BE2C (cell line): Measurements from ENCODE around the gene ISM2.

Source experiments
- DNase-seq: peaks from one replicate; pipeline ENCODE4 v3.0.0-alpha.2; 2020
- H3K27me3 ChIP-seq: fragments of 250-450 bp; sonication (Bioruptor Pico); 2 replicates; pipeline ENCODE4 v1.5.1; 2020; ENCODE audit warnings: mild to moderate bottlenecking
- H3K36me3 ChIP-seq: fragments of 250-450 bp; sonication (Bioruptor Pico); 2 replicates; pipeline ENCODE4 v1.5.1; 2020; ENCODE audit warnings: mild to moderate bottlenecking
- H3K4me1 ChIP-seq: fragments of 250-450 bp; sonication (Bioruptor Pico); 2 replicates; pipeline ENCODE4 v1.5.1; 2020
- H3K4me3 ChIP-seq: 2 replicates; pipeline ENCODE4 v1.5.1; 2011; ENCODE audit warnings: low read depth, low read length
- H3K9me3 ChIP-seq: fragments of 250-450 bp; sonication (Bioruptor Pico); 2 replicates; pipeline ENCODE4 v1.5.1; 2020
- TF ChIP-seq, protein P1 (sequence below): IDR thresholded peaks from 2 replicates; pipeline ENCODE4 v1.5.1; 2012; ENCODE audit warnings: mild to moderate bottlenecking, low read depth, low read length

ISM2 gene

DNA sequence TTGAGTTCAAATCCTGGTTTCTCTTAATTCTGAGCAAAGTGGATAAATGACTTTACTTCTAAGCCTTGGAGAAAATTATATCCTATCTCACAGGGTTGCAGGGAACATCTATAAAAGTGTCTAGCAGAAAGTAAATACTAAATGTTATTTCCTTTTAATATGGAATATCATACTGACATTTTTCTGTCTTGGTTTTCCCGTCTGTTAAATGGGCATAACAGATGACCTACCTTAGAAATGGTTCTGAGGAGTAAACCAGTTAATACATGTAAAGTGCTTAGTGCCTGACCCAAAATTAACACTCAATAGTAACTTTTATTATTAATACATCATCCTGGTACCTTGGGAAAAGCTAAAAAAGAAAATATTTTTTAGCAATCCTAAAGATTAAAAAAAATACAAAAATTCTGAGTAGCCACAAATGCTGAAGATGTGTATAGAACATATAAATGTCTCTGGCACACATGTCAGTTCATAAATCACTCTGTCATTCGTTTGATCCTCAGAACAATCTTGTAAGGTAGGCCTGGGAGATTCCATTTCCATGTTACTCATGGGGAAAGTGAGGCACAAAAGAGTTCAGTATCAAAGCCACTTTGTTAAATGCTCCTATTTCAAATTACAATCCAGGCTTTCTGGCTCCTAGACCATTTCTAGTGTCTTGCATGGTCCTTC, 42.5 kb downstream of the ISM2 start:
- TF ChIP-seq, protein P1, sequence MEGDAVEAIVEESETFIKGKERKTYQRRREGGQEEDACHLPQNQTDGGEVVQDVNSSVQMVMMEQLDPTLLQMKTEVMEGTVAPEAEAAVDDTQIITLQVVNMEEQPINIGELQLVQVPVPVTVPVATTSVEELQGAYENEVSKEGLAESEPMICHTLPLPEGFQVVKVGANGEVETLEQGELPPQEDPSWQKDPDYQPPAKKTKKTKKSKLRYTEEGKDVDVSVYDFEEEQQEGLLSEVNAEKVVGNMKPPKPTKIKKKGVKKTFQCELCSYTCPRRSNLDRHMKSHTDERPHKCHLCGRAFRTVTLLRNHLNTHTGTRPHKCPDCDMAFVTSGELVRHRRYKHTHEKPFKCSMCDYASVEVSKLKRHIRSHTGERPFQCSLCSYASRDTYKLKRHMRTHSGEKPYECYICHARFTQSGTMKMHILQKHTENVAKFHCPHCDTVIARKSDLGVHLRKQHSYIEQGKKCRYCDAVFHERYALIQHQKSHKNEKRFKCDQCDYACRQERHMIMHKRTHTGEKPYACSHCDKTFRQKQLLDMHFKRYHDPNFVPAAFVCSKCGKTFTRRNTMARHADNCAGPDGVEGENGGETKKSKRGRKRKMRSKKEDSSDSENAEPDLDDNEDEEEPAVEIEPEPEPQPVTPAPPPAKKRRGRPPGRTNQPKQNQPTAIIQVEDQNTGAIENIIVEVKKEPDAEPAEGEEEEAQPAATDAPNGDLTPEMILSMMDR, result no peak
- Histone ChIP-seq H3K27me3 (no peaks in the 10 kb centered on the region), H3K4me1 (0 out of 2 replicates have a peak, but pooled peaks cover 2% of the 10 kb centered on the region), H3K9me3 (no peaks in the 10 kb centered on the region), H3K36me3 (peaks cover 20% of the 10 kb centered on the region), H3K4me3 (peak overlapping the region; percentile 95; the same call in 1 of the 2 replicates)
- DNase-seq, result no peak

DNA sequence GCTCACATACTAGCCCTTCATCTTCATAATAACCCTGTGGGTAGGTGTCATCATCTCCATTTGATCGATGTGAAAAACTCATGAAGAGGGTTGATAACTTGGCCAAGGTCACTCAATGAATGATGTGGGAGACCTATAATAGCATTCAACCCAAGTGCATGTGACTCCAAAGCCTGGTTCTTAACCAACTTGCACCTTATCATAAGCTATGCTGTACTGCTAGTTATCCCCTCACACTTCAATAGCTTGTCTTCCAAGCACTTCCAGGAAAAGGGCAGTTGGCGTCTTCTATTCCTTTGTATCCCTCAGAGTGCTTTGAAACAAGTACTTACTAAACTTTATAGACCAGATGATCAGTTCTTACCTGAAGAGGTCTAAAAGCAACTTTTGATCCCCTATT, 56.4 kb downstream of the ISM2 start:
- no peak for DNase-seq
- Histone ChIP-seq H3K36me3 (peaks cover 12% of the 10 kb centered on the region), H3K9me3 (no peaks in the 10 kb centered on the region), H3K4me3 (no peak overlapping the region), H3K27me3 (no peaks in the 10 kb centered on the region), H3K4me1 (no peaks in the 10 kb centered on the region)
- TF ChIP-seq, protein P1, result no peak

DNA sequence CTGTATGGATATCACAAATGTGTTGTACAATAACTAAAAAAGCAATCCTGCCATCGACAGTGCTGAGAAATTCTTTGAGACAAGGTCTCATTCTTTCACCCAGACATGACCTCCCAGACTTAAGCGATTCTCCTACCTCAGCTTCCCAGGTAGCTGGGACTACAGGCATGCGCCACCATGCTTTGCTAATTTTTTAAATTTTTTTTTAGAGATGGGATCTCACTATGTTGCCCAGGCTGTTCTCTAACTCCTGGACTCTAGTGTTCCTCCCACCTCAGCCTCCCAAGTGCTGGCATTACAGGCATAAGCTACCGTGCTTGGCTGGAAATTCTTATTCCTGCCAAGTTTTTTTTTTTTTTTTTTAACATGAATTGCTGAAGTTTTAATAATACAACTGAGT, 58.8 kb downstream of the ISM2 start:
- DNase-seq, result no peak
- no peaks in the 10 kb centered on the region for H3K27me3 ChIP-seq
- no peak overlapping the region for H3K4me3 ChIP-seq
- TF ChIP-seq, protein P1, result no peak
- H3K4me1 ChIP-seq, result no peaks in the 10 kb centered on the region
- no peaks in the 10 kb centered on the region for H3K9me3 ChIP-seq
- peaks cover 12% of the 10 kb centered on the region for H3K36me3 ChIP-seq

DNA sequence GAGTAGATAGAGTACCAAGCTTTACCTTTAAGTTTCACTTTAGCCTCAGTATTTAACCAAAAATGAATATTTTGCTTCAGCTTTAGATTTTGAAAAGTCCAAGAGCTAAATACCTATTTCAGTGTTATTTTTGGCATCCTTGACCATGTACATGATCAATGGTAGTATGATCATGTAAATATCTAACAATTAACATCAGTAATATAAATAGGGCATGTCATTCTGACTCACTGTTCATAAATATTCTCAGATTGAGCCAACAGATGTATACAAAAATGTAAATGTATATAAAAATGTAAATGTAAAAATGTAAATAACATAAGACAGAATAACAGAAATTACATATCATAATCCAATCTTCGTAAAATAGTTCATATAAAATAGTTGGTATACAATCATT, 60.0 kb downstream of the ISM2 start:
- Histone ChIP-seq H3K9me3 (no peaks in the 10 kb centered on the region), H3K4me3 (no peak overlapping the region), H3K36me3 (peaks cover 10% of the 10 kb centered on the region), H3K4me1 (no peaks in the 10 kb centered on the region), H3K27me3 (no peaks in the 10 kb centered on the region)
- TF ChIP-seq, protein P1, result no peak
- no peak for DNase-seq

DNA sequence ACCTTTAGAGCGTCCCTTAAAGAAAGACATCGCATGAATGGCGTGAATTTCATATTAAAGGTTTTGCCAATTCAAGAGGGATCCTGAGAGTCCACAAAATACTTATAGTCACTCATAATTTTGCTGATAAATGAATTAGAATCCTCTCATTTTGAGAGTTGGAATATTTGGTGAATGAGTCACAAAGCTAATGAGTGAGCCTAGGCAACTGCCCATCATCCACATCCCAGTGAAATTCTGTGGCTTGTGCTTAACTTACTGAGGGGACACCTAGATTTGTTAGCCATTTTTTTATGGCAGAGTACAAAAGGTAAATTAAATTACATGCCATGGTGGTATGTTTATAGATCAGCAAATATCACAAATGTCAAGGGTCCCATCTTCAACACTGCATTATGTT, 62.6 kb downstream of the ISM2 start:
- Histone ChIP-seq H3K27me3 (no peaks in the 10 kb centered on the region), H3K9me3 (no peaks in the 10 kb centered on the region), H3K36me3 (peaks cover 13% of the 10 kb centered on the region; the same call in 1 of the 2 replicates), H3K4me3 (no peak overlapping the region), H3K4me1 (no peaks in the 10 kb centered on the region)
- no peak for DNase-seq
- TF ChIP-seq, protein P1, result no peak

DNA sequence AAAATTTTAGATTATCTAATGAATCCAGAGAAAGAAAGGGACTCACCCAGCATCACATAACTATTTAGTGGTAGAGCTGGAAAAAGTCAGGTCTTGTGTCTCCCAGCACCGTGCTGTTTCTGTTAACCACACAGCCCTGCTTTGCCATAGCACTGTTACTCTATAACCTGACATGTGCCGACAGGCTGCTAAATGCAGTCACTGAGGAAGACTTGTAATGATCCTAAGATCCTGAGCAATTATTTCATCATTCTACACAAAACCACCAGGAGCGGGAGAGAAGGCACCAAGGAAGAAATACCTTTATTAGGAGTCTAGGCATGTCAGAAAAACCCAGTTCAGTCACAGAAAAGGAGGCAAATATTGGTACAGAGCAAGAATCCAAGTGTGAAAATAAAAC, 72.2 kb downstream of the ISM2 start:
- Histone ChIP-seq H3K9me3 (no peaks in the 10 kb centered on the region), H3K36me3 (peaks cover 32% of the 10 kb centered on the region), H3K4me1 (no peaks in the 10 kb centered on the region), H3K4me3 (no peak overlapping the region), H3K27me3 (no peaks in the 10 kb centered on the region)
- TF ChIP-seq, protein P1, result no peak
- DNase-seq, result no peak
